Loucy (cell line): ENCODE data around the gene ARVCF.

Experiments used
- EZH2phosphoT487 ChIP-seq: fragments of 200-600 bp; IDR thresholded peaks from 2 replicates; pipeline ENCODE4 v1.6.1; 2018; ENCODE audit warnings: antibody characterized with exemption, mild to moderate bottlenecking, moderate library complexity, borderline replicate concordance
- TF ChIP-seq, protein P1 (sequence below): fragments of 200-600 bp; sonication (generic); conservative IDR thresholded peaks from 2 replicates; pipeline ENCODE4 v1.5.1; 2014; ENCODE audit warnings: mild to moderate bottlenecking, antibody characterized with exemption, low read length

DNA sequence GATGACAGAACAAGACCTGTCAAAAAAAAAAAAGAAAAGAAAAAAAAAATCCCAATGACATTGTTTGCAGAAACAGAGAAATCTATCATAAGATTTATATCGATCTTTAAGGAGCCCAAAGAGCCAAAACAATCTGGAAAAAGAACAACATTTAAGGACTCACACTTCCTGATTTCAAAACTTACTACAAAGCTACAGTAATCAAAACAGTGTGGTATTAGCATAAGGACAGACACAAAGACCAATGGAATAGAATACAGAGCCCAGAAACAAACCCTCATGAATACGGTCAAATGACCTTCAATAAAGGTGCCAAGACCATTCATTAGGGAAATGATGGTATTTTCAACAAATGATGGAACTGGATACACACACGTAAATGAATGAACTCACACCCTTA, 12.2 kb downstream of the ARVCF start:
- TF ChIP-seq, protein P1, sequence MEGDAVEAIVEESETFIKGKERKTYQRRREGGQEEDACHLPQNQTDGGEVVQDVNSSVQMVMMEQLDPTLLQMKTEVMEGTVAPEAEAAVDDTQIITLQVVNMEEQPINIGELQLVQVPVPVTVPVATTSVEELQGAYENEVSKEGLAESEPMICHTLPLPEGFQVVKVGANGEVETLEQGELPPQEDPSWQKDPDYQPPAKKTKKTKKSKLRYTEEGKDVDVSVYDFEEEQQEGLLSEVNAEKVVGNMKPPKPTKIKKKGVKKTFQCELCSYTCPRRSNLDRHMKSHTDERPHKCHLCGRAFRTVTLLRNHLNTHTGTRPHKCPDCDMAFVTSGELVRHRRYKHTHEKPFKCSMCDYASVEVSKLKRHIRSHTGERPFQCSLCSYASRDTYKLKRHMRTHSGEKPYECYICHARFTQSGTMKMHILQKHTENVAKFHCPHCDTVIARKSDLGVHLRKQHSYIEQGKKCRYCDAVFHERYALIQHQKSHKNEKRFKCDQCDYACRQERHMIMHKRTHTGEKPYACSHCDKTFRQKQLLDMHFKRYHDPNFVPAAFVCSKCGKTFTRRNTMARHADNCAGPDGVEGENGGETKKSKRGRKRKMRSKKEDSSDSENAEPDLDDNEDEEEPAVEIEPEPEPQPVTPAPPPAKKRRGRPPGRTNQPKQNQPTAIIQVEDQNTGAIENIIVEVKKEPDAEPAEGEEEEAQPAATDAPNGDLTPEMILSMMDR = no peak
- no peak for TF ChIP-seq EZH2phosphoT487
